ENCODE data around the gene EFHD1. TPM values are rescaled to one million over a fixed set of nuclear protein-coding genes. Genes with fewer than 3 reads are reported as not detected.

The EFHD1 gene
- total and polyA plus RNA-seq, 9 of the 15 experiments (the other 6 are each of a cell fraction or from before 2014, with no cell fraction given): 0.66 to 9.1 (median 2.0) TPM

- Histone ChIP-seq H3K9me1 (ENCODE audit: control insufficient read depth, insufficient read depth, low read length) (no peaks in the 10 kb centered on the region), H3K9ac (ENCODE audit: insufficient read depth in 1 of 2, low read depth in 2 of 2, low read length in 2 of 2) (no peak overlapping the region), H3K27ac (ENCODE audit: extremely low read depth, low read depth, low read length) (no peak overlapping the region), H3K4me3 (no peak overlapping the region), H4K20me1 (replicated peaks; ENCODE audit: control insufficient read depth, insufficient read depth, low read length) (no peaks in the 10 kb centered on the region; the same call in 1 of the 2 replicates), H3K36me3 (ENCODE audit: control insufficient read depth, insufficient read depth, low read length) (no peaks in the 10 kb centered on the region), H2AFZ (ENCODE audit: low read depth, low read length) (no peak overlapping the region), H3K4me1 (replicated peaks in 1 of 2; ENCODE audit: control insufficient read depth in 2 of 2, insufficient read depth in 2 of 2, low read length in 2 of 2) (no peaks in the 10 kb centered on the region; a peak in 1 of 5 replicates), H3K4me2 (ENCODE audit: insufficient read depth, low read length) (no peak overlapping the region), H3K79me2 (ENCODE audit: control insufficient read depth, insufficient read depth, low read length) (no peaks in the 10 kb centered on the region), H3K9me3 (replicated peaks; ENCODE audit: control insufficient read depth, insufficient read depth, low read depth, low read length) (no peaks in the 10 kb centered on the region), H3K27me3 (ENCODE audit: control insufficient read depth in 2 of 2, insufficient read depth in 2 of 2, low read length in 2 of 2) (peaks cover 0 to 42% of the 10 kb centered on the region in 2 experiments; a peak in 4 of 5 replicates)
- TF ChIP-seq, protein P1, sequence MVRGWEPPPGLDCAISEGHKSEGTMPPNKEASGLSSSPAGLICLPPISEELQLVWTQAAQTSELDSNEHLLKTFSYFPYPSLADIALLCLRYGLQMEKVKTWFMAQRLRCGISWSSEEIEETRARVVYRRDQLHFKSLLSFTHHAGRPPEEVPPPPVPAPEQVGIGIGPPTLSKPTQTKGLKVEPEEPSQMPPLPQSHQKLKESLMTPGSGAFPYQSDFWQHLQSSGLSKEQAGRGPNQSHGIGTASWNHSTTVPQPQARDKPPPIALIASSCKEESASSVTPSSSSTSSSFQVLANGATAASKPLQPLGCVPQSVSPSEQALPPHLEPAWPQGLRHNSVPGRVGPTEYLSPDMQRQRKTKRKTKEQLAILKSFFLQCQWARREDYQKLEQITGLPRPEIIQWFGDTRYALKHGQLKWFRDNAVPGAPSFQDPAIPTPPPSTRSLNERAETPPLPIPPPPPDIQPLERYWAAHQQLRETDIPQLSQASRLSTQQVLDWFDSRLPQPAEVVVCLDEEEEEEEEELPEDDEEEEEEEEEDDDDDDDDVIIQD (CRISPR knock-in tag; IDR thresholded peaks at IDR 0.05): no peak
- TF ChIP-seq ZNF121 (CRISPR knock-in tag; conservative IDR thresholded peaks at IDR 0.05): peak; percentile 42
- POLR2A ChIA-PET: no interaction called here
- BruUV-seq (replicated peaks): no TSS peak
- ATAC-seq (no peak), DNase-seq (ENCODE audit: extremely low read depth in 1 of 4, low spot score in 3 of 4) (no peak), FAIRE-seq (no peak)
- in situ Hi-C loops (cut with MboI) (no loop called here), intact Hi-C loops (cut with micrococcal nuclease) (no loop called here)
- CTCF ChIA-PET (ENCODE audit: low intra/inter-chr PET ratio): no interaction called here
- WGBS (ENCODE audit: insufficient coverage, low coverage, missing lambda C conversion rate): 6% methylated on average over 7 of the region's 7 CpGs
These were observed 35.9 kb upstream of the EFHD1 start for GRCh38 chr2:232597362-232598079.

DNA sequence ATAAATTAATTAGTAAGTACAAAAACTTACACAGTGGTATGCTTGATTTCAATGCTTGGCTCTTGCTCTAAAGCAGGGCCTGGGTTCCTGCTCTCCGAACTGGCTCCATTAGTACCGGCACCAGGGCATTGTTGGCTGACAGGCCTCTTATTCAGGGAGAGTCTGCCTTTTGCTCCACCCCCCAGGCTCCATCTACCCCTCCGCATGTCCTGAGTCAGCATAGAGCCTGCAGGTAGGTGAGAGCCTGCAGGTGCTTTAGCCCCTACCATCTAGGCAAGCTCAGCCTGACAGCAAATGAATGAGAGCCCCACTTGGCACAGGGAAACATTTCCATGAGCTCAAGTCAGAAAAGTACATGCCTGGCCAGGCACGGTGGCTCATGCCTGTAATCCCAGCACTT, 35.1 kb upstream of the EFHD1 start:
- H2AFZ ChIP-seq (ENCODE audit: low read depth, low read length): no peak overlapping the region
- WGBS (ENCODE audit: insufficient coverage, low coverage, missing lambda C conversion rate): 22% methylated on average over 4 of the region's 4 CpGs
- no peaks in the 10 kb centered on the region for H3K9me3 ChIP-seq (replicated peaks; ENCODE audit: control insufficient read depth, insufficient read depth, low read depth, low read length)
- POLR2A ChIA-PET: no interaction called here
- H3K36me3 ChIP-seq (ENCODE audit: control insufficient read depth, insufficient read depth, low read length): no peaks in the 10 kb centered on the region
- CTCF ChIA-PET (ENCODE audit: low intra/inter-chr PET ratio): no interaction called here
- FAIRE-seq: no peak
- in situ Hi-C loops (cut with MboI) (no loop called here), intact Hi-C loops (cut with micrococcal nuclease) (no loop called here)
- BruUV-seq (replicated peaks): no TSS peak
- H3K27me3 ChIP-seq (ENCODE audit: control insufficient read depth in 2 of 2, insufficient read depth in 2 of 2, low read length in 2 of 2): peaks cover 0 to 41% of the 10 kb centered on the region in 2 experiments; a peak in 4 of 5 replicates
- DNase-seq (ENCODE audit: extremely low read depth in 1 of 4, low spot score in 3 of 4): no peak
- H3K4me2 ChIP-seq (ENCODE audit: insufficient read depth, low read length): no peak overlapping the region
- no peaks in the 10 kb centered on the region for H3K9me1 ChIP-seq (ENCODE audit: control insufficient read depth, insufficient read depth, low read length)
- no peak overlapping the region for H3K9ac ChIP-seq (ENCODE audit: insufficient read depth in 1 of 2, low read depth in 2 of 2, low read length in 2 of 2)
- H3K79me2 ChIP-seq (ENCODE audit: control insufficient read depth, insufficient read depth, low read length): no peaks in the 10 kb centered on the region
- ATAC-seq: no peak
- H3K4me1 ChIP-seq (replicated peaks in 1 of 2; ENCODE audit: control insufficient read depth in 2 of 2, insufficient read depth in 2 of 2, low read length in 2 of 2): no peaks in the 10 kb centered on the region; a peak in 1 of 5 replicates
- no peak overlapping the region for H3K4me3 ChIP-seq
- H3K27ac ChIP-seq (ENCODE audit: extremely low read depth, low read depth, low read length): no peak overlapping the region
- no peaks in the 10 kb centered on the region; the same call in 1 of the 2 replicates for H4K20me1 ChIP-seq (replicated peaks; ENCODE audit: control insufficient read depth, insufficient read depth, low read length)
- TF ChIP-seq ZNF347 (CRISPR knock-in tag; IDR thresholded peaks at IDR 0.05; ENCODE audit: low read depth) (no peak), CC2D1A (IDR thresholded peaks at IDR 0.05) (no peak), ZNF174 (CRISPR knock-in tag; IDR thresholded peaks at IDR 0.05) (no peak), SMARCC2 (IDR thresholded peaks at IDR 0.05; ENCODE audit: low read depth) (no peak), RCOR1 (IDR thresholded peaks at IDR 0.05; ENCODE audit: borderline replicate concordance in 1 of 2, low read depth in 2 of 2, low read length in 2 of 2) (no peak), POU5F1 (IDR thresholded peaks at IDR 0.05; ENCODE audit: borderline replicate concordance, low read depth, low read length, partially characterized antibody) (no peak), CBX2 (IDR thresholded peaks at IDR 0.05; ENCODE audit: insufficient read depth, low read length, poor library complexity, severe bottlenecking) (no peak), MYNN (IDR thresholded peaks at IDR 0.05) (no peak), MYNN (CRISPR knock-in tag; IDR thresholded peaks at IDR 0.05) (no peak), ZBTB17 (CRISPR knock-in tag; IDR thresholded peaks at IDR 0.05) (no peak)

Measured in K562 (cell line).